ENCODE measurements around the gene SLC39A12. TPM values are rescaled to one million over a fixed set of nuclear protein-coding genes. Genes with fewer than 3 reads are reported as not detected.

SLC39A12 gene
- not detected in 2 replicates for total RNA-seq

GRCh38 chr10:17951868-17952371, at the start of gene SLC39A12:
Gene SLC39A12, plus strand, starts transcription at chr10:17951918. Its CDS starts 1,359 bp downstream, at chr10:17953277.

Other genes starting within 250 kb of the SLC39A12 start
- gene TMEM236, start 199.7 kb upstream of the SLC39A12 start, total RNA-seq: not detected in 2 replicates
- 0.13 TPM in 1 of 2 replicates, not detected in the other for gene MRC1, start 142.6 kb upstream of the SLC39A12 start, total RNA-seq
- gene CACNB2, start 188.5 kb downstream of the SLC39A12 start, total RNA-seq: 1.3 and 12.4 TPM in 2 replicates